Kidney epithelial cell (primary cell): ENCODE data around the gene COPG2. TPM values are rescaled to one million over a fixed set of nuclear protein-coding genes. Genes with fewer than 3 reads are reported as not detected.
"Not testable (repeated sequence)": the region's sequence is repeated elsewhere in the genome, so short reads cannot be mapped to it uniquely, and the experiment has no call there.

Experiments
- DNase-seq: peaks from one replicate; pipeline ENCODE4 v3.0.0-alpha.2; 2010; ENCODE audit warnings: low read depth
- H3K27me3 ChIP-seq: 2 replicates; pipeline ENCODE4 v1.6.0; 2011; ENCODE audit warnings: low read length; ENCODE audit not compliant: control insufficient read depth, insufficient read depth
- H3K36me3 ChIP-seq: 2 replicates; pipeline ENCODE4 v1.5.1; 2011; ENCODE audit warnings: low read length; ENCODE audit not compliant: control insufficient read depth, insufficient read depth
- H3K4me3 ChIP-seq: 2 replicates; pipeline ENCODE4 v1.5.1; 2011; ENCODE audit warnings: low read depth, mild to moderate bottlenecking, control low read depth, low read length
- total RNA-seq: library from RNA; depleted of rRNA; stranded (reverse); fragments of >200 nt; gene quantifications from 2 replicates; pipeline ENCODE4 v1.2.3, GENCODE V29; 2015
- TF ChIP-seq, protein P1 (sequence below): IDR thresholded peaks from 2 replicates; pipeline ENCODE4 v1.5.1; 2011; ENCODE audit warnings: mild to moderate bottlenecking, moderate library complexity, low read length, control low read depth, inconsistent platforms; ENCODE audit not compliant: insufficient read depth, poor library complexity, severe bottlenecking

The COPG2 gene
- total RNA-seq, 1 donor from 2014 or later: 37.9 TPM

GRCh38 chr7:130553398-130554029, 115.0 kb downstream of the COPG2 start:
- no peaks in the 10 kb centered on the region for H3K36me3 ChIP-seq
- DNase-seq: no peak
- H3K27me3 ChIP-seq: no peaks in the 10 kb centered on the region
- no peak overlapping the region for H3K4me3 ChIP-seq
- TF ChIP-seq, protein P1, sequence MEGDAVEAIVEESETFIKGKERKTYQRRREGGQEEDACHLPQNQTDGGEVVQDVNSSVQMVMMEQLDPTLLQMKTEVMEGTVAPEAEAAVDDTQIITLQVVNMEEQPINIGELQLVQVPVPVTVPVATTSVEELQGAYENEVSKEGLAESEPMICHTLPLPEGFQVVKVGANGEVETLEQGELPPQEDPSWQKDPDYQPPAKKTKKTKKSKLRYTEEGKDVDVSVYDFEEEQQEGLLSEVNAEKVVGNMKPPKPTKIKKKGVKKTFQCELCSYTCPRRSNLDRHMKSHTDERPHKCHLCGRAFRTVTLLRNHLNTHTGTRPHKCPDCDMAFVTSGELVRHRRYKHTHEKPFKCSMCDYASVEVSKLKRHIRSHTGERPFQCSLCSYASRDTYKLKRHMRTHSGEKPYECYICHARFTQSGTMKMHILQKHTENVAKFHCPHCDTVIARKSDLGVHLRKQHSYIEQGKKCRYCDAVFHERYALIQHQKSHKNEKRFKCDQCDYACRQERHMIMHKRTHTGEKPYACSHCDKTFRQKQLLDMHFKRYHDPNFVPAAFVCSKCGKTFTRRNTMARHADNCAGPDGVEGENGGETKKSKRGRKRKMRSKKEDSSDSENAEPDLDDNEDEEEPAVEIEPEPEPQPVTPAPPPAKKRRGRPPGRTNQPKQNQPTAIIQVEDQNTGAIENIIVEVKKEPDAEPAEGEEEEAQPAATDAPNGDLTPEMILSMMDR: no peak

DNA sequence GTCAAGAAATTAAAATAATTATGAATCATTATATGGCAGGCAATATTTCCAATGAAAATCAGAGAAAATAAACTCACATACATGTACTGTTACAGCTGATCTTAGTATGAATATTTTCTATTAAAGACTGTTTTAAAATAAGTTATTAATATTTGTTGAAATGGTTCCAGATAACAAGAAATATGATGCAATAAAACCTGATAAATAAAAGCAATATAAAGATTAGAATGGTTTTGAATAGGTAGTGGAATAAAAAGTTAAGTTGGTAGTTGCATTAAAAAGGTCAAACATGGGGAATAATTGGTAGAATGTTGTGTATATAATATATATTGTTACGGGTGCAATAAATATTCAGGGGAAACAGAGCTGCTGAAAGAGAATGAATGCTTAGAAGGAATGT, 124.2 kb downstream of the COPG2 start:
- no peaks in the 10 kb centered on the region for H3K36me3 ChIP-seq
- DNase-seq: no peak
- H3K27me3 ChIP-seq: no peaks in the 10 kb centered on the region
- TF ChIP-seq, protein P1: no peak
- no peak overlapping the region for H3K4me3 ChIP-seq

- H3K27me3 ChIP-seq: no peaks in the 10 kb centered on the region
- H3K36me3 ChIP-seq: no peaks in the 10 kb centered on the region
- H3K4me3 ChIP-seq: no peak overlapping the region
- DNase-seq: no peak
- TF ChIP-seq, protein P1: no peak
Observed at GRCh38 chr7:130543487-130544010, 125.0 kb downstream of the COPG2 start.

- H3K36me3 ChIP-seq: not testable (repeated sequence)
Observed at GRCh38 chr7:130542297-130542696, 126.3 kb downstream of the COPG2 start.

GRCh38 chr7:130541287-130541686, 127.3 kb downstream of the COPG2 start:
- not testable (repeated sequence) for H3K27me3 ChIP-seq, H3K4me3 ChIP-seq, H3K36me3 ChIP-seq, DNase-seq

More at GRCh38 chr7:130542297-130542696, 126.3 kb downstream of the COPG2 start:
- not testable (repeated sequence) for H3K4me3 ChIP-seq, H3K27me3 ChIP-seq, DNase-seq

DNA sequence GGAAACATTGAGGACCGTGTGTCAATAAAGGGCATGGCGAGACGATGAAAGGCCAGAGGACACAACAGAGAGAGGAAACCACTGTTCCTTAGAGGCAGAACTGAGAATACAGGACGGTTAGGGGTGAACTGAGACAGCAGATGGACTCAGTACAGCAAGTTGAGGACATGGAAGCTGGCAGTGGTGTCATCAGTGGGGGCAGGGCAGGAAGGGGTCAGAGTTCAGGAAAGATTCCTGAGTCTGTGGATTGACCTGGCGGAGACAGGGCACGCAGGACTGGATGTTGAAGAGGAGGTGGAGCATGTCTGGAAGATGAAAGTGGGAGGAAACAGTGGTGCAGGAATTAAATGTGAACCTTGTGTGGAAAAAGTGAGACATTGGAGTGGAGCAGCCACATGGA, 130.7 kb downstream of the COPG2 start:
- not testable (repeated sequence) for DNase-seq, H3K36me3 ChIP-seq, H3K4me3 ChIP-seq, H3K27me3 ChIP-seq

GRCh38 chr7:130529417-130529816, 139.1 kb downstream of the COPG2 start:
- H3K4me3 ChIP-seq: no peak overlapping the region
- TF ChIP-seq, protein P1: no peak
- no peaks in the 10 kb centered on the region for H3K36me3 ChIP-seq
- no peaks in the 10 kb centered on the region for H3K27me3 ChIP-seq
- no peak for DNase-seq

DNA sequence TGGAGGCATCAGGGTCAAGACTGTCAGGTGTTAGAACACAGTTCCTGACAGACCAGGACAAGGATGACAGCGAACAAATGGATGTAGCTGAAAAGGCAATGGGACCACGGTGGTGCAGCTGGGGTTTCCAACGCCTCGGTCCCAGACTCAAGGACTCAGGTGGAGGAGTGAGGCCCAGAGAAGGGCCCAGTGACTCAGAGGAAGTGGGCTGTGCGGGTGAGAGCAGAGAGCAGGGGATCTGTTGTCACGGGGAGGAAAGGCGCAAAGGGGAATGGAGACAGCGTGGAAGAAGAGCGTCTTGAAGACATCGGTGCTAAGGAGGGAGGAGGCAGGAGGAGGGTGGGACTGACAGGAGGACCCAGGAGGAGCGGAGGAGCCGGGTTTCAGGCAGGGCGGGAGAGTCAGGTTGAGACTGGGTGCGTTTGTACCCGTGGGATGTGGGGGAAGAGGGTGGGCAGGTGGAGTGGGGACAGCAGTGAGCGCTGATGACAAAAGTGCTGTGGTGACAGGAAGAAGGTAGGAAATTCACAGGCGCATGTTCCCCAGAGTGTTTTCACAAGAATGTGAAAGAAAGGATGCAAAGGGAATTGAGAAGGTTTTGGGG, 140.7 kb downstream of the COPG2 start:
- DNase-seq, H3K36me3 ChIP-seq, H3K27me3 ChIP-seq, H3K4me3 ChIP-seq: not testable (repeated sequence)
